ENCODE results near the gene ZNF639. TPM values are rescaled to one million over a fixed set of nuclear protein-coding genes. Genes with fewer than 3 reads are reported as not detected.

The ZNF639 gene
- total RNA-seq, 1 donor from 2014 or later = 41.4 TPM

GRCh38 chr3:179324270-179324754 lies 1.5 kb downstream of the ZNF639 start:
- Mint-ChIP-seq H3K36me3 (ENCODE audit: low read depth) (peaks cover 28% of the 10 kb centered on the region), H3K4me3 (peak overlapping the region; percentile 87), H3K27ac (peak overlapping the region; percentile 89), H3K4me1 (peaks cover 36% of the 10 kb centered on the region), H3K27me3 (no peaks in the 10 kb centered on the region), H3K9me3 (no peaks in the 10 kb centered on the region)
- no peak for TF ChIP-seq CTCF (IDR thresholded peaks at IDR 0.05)
- DNase-seq = no peak
- intact Hi-C loops (cut with micrococcal nuclease) = loop anchor here (5.0 kb wide), 2 partner anchors 108 to 1588 kb away; partner anchors contain the start of gene FXR1
- ChIA-PET CTCF (interaction anchor here (5.6 kb wide), 1 partner anchor 308 kb away, joined by 40 read pairs; no protein-coding TSS in a partner anchor), POLR2A (interaction anchor here (1.0 to 2.3 kb wide), 3 partner anchors 22 to 115 kb away, joined by 3 to 11 read pairs (median 5); no protein-coding TSS in a partner anchor)
- no peak for ATAC-seq (ENCODE audit: low read depth)

GRCh38 chr3:179330438-179330837 lies 7.6 kb downstream of the ZNF639 start:
- intact Hi-C loops (cut with micrococcal nuclease) = no loop called here
- POLR2A ChIA-PET = interaction anchor here (1.1 kb wide), 1 partner anchor 19 kb away, joined by 3 read pairs; no protein-coding TSS in a partner anchor
- peaks cover 4% of the 10 kb centered on the region for H3K4me1 Mint-ChIP-seq
- ATAC-seq (ENCODE audit: low read depth) (no peak), DNase-seq (no peak)
- no peak overlapping the region for H3K27ac Mint-ChIP-seq
- no peaks in the 10 kb centered on the region for H3K9me3 Mint-ChIP-seq
- no peak for TF ChIP-seq CTCF (IDR thresholded peaks at IDR 0.05)
- CTCF ChIA-PET = no interaction called here
- H3K36me3 Mint-ChIP-seq (ENCODE audit: low read depth) = peaks cover 70% of the 10 kb centered on the region
- H3K27me3 Mint-ChIP-seq = no peaks in the 10 kb centered on the region
- H3K4me3 Mint-ChIP-seq = no peak overlapping the region

- TF ChIP-seq CTCF (IDR thresholded peaks at IDR 0.05) = no peak
- no peaks in the 10 kb centered on the region for H3K9me3 Mint-ChIP-seq
- no peaks in the 10 kb centered on the region for H3K27me3 Mint-ChIP-seq
- no peak overlapping the region for H3K4me3 Mint-ChIP-seq
- H3K4me1 Mint-ChIP-seq = peaks cover 2% of the 10 kb centered on the region
- no peak overlapping the region for H3K27ac Mint-ChIP-seq
- ChIA-PET CTCF (no interaction called here), POLR2A (no interaction called here)
- ATAC-seq (ENCODE audit: low read depth) = no peak
- DNase-seq = no peak
- H3K36me3 Mint-ChIP-seq (ENCODE audit: low read depth) = peaks cover 79% of the 10 kb centered on the region
- intact Hi-C loops (cut with micrococcal nuclease) = no loop called here
Measured at GRCh38 chr3:179332240-179332639, 9.4 kb downstream of the ZNF639 start.

- intact Hi-C loops (cut with micrococcal nuclease) = no loop called here
- H3K27ac Mint-ChIP-seq = no peak overlapping the region
- H3K4me1 Mint-ChIP-seq = peaks cover 2% of the 10 kb centered on the region
- H3K4me3 Mint-ChIP-seq = no peak overlapping the region
- ChIA-PET POLR2A (interaction anchor here (0.6 kb wide), 1 partner anchor 9 kb away, joined by 7 read pairs; no protein-coding TSS in a partner anchor), CTCF (no interaction called here)
- no peaks in the 10 kb centered on the region for H3K9me3 Mint-ChIP-seq
- peaks cover 78% of the 10 kb centered on the region for H3K36me3 Mint-ChIP-seq (ENCODE audit: low read depth)
- ATAC-seq (ENCODE audit: low read depth) (no peak), DNase-seq (no peak)
- no peaks in the 10 kb centered on the region for H3K27me3 Mint-ChIP-seq
- no peak for TF ChIP-seq CTCF (IDR thresholded peaks at IDR 0.05)
Measured at GRCh38 chr3:179333084-179333483, 10.3 kb downstream of the ZNF639 start.

GRCh38 chr3:179336345-179336929 lies 13.6 kb downstream of the ZNF639 start:
- ChIA-PET CTCF (no interaction called here), POLR2A (interaction anchor here (0.7 to 1.0 kb wide), 2 partner anchors 12 to 263 kb away, joined by 3 to 5 read pairs; partner anchors contain the start of gene MFN1)
- Mint-ChIP-seq H3K27me3 (no peaks in the 10 kb centered on the region), H3K9me3 (no peaks in the 10 kb centered on the region), H3K4me1 (peaks cover 2% of the 10 kb centered on the region), H3K36me3 (ENCODE audit: low read depth) (peaks cover 55% of the 10 kb centered on the region), H3K4me3 (no peak overlapping the region), H3K27ac (no peak overlapping the region)
- no peak for DNase-seq
- intact Hi-C loops (cut with micrococcal nuclease) = no loop called here
- TF ChIP-seq CTCF (IDR thresholded peaks at IDR 0.05) = no peak
- no peak for ATAC-seq (ENCODE audit: low read depth)
